ENCODE data around the gene MCUB.

GRCh38 chr4:109701566-109702410 is 141.7 kb downstream of the MCUB start:
- TF ChIP-seq, protein P1, sequence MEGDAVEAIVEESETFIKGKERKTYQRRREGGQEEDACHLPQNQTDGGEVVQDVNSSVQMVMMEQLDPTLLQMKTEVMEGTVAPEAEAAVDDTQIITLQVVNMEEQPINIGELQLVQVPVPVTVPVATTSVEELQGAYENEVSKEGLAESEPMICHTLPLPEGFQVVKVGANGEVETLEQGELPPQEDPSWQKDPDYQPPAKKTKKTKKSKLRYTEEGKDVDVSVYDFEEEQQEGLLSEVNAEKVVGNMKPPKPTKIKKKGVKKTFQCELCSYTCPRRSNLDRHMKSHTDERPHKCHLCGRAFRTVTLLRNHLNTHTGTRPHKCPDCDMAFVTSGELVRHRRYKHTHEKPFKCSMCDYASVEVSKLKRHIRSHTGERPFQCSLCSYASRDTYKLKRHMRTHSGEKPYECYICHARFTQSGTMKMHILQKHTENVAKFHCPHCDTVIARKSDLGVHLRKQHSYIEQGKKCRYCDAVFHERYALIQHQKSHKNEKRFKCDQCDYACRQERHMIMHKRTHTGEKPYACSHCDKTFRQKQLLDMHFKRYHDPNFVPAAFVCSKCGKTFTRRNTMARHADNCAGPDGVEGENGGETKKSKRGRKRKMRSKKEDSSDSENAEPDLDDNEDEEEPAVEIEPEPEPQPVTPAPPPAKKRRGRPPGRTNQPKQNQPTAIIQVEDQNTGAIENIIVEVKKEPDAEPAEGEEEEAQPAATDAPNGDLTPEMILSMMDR (IDR thresholded peaks at IDR 0.05; ENCODE audit: poor library complexity), result no peak
- TF ChIP-seq EZH2 (IDR thresholded peaks at IDR 0.05; ENCODE audit: borderline replicate concordance), result no peak
